HG02981 (cell line): ENCODE data around the gene SMIM41.

ENCODE experiments used
- ATAC-seq: cut with Tn5 transposase; IDR thresholded peaks from one replicate; pipeline ENCODE4 v1.9.1; 2021; ENCODE audit warnings: mild to moderate bottlenecking, moderate library complexity; ENCODE audit not compliant: unreplicated experiment

SMIM41 gene

DNA sequence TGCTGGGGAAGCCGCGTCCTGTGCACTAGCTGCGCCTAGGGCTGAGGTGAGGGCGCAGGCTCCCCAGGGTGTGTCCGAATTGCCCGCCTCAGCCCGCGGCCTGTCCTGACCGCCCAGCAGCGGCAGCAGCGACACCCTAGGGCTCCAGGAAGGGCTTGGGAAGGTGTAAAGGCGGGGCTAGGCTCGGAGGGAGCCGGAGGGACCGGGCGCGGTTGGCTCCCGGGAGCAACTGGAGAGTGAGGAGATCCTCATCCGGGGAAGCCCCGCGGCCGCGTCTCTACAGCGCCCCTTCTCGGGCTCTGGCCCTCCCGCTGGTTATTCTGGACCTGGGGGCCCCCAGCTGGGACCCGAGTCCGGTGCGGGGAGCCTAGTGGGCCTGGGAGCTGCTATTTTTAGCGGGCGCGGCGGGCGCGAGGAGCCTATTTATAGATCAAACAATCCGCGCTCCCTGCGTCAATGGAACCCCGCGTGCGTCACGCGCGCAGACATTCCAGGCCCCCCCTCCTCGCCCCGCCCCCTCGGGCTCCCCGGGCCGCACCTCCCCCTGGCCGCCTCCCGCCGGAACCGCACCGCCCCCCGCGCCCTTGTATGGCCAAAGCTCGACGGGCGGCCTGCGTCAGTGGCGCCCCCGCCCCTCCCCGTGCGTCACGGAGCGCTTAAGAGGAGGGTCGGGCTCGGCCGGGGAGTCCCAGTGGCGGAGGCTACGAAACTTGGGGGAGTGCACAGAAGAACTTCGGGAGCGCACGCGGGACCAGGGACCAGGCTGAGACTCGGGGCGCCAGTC lies 28.6 kb upstream of the SMIM41 start, which contains the start of gene NR4A1:
Gene NR4A1, plus strand, starts transcription at position 685 of the 784 bp plus-strand sequence. CDS start 2,887 bp downstream, outside the sequence.
- ATAC-seq, result peak; percentile 76

- ATAC-seq, result no peak
Observed at GRCh38 chr12:52052468-52053186, 26.9 kb upstream of the SMIM41 start.

- ATAC-seq, result no peak
Observed at GRCh38 chr12:52053536-52054209, 25.8 kb upstream of the SMIM41 start.

DNA sequence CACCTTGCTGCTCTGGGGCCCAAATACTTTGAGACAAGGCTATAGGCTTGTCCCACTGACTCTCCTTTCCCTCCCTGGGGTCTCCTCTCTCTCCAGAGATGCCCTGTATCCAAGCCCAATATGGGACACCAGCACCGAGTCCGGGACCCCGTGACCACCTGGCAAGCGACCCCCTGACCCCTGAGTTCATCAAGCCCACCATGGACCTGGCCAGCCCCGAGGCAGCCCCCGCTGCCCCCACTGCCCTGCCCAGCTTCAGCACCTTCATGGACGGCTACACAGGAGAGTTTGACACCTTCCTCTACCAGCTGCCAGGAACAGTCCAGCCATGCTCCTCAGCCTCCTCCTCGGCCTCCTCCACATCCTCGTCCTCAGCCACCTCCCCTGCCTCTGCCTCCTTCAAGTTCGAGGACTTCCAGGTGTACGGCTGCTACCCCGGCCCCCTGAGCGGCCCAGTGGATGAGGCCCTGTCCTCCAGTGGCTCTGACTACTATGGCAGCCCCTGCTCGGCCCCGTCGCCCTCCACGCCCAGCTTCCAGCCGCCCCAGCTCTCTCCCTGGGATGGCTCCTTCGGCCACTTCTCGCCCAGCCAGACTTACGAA lies 25.2 kb upstream of the SMIM41 start:
- no peak for ATAC-seq

DNA sequence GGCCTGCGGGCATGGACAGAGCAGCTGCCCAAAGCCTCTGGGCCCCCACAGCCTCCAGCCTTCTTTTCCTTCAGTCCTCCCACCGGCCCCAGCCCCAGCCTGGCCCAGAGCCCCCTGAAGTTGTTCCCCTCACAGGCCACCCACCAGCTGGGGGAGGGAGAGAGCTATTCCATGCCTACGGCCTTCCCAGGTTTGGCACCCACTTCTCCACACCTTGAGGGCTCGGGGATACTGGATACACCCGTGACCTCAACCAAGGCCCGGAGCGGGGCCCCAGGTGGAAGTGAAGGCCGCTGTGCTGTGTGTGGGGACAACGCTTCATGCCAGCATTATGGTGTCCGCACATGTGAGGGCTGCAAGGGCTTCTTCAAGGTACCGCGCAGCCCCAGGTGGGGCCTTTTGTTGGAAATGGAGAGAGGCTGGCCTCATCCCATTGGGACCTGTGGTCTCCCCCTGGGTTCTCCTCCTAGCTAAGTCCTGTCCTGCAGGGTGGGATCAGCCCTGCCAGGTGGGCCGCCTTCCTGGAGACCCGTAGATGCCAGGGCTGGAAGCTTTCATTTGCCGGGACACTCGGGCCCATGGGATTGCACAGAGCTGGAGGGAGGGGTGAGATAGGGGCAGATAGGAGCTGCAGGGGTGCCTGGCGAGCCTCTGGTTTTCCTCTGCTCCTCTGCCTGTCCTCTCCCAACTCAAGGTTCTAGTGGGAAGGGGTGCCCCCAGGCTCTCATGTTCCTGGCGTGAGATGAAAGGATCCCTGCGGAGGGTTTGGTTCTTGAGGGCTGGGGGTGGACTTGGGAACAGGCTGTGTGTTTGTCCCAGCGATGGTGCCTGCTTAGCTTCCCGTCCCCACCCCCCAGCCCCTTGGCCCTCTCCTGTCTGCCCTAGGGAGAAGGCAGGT lies 24.4 kb upstream of the SMIM41 start:
- no peak for ATAC-seq

GRCh38 chr12:52055731-52056711 lies 23.5 kb upstream of the SMIM41 start:
- no peak for ATAC-seq

DNA sequence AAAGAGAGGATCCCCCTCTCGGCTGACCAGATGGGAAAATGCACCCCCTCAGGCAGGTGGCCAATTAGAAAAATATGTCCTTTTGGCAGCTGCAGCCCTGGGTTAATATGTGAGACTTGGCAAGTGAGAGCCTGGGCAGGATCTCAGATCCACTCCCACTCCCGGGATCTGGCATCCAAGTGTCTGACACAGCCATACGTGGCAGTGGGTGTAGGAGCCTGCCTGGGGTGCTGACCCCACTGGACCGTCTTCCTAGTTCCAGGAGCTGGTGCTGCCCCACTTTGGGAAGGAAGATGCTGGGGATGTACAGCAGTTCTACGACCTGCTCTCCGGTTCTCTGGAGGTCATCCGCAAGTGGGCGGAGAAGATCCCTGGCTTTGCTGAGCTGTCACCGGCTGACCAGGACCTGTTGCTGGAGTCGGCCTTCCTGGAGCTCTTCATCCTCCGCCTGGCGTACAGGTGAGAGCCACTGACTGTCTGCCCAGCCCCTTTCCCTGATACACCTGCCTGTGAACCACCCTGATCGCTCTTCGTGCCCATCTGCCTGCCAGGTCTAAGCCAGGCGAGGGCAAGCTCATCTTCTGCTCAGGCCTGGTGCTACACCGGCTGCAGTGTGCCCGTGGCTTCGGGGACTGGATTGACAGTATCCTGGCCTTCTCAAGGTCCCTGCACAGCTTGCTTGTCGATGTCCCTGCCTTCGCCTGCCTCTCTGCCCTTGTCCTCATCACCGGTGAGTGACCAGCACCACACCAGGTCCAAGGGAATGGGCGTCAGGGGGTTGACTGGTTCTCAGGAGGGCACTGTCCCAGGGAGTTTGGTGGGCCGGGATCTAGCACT lies 22.5 kb upstream of the SMIM41 start:
- no peak for ATAC-seq

GRCh38 chr12:52057638-52058576 lies 21.6 kb upstream of the SMIM41 start:
- ATAC-seq, result no peak

GRCh38 chr12:52058631-52059361 lies 20.7 kb upstream of the SMIM41 start:
- ATAC-seq, result no peak

DNA sequence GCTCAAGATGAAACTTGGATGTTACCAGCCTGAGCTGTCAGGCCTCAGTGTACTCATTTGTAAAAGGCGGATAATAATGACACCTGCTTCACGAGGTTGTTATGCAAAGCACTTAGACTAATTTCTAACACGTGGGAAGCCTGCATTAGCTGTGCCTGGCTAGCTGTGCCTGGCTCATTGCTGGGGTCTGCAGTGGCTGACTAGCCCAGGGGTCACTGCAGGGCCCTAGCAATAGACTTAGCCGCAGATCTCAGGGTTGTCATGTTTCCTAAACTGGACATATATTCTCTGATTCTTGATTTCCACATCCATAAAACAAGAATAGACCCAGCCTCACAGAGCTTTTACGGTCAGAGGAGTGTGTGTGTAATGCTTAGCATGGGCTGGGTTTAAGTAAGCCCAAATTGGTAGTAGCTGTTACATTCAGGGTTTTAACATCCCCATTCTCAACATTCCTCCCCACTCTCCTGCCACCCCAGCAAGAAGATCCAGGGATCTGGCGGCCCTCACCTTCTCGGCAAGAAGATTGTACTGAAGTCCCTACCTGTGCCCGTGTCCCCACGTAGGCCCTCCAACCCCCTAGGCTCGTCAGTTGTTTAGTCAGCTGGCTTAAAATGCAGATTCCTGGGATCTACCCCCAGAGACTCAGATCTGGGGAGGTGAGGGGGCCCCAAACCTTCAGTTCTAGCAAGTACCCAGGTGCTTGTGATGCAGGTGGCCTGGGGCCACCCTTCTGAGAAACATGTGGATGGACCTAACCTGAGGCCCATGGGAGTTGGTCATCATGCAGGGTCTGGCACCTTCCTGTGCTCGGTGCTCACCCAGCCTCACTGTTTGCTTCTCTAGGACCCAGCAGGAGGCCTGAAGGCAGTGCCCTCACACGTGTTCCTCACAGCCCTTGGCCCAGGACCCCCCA lies 19.7 kb upstream of the SMIM41 start:
- no peak for ATAC-seq

GRCh38 chr12:52060498-52061177 lies 18.9 kb upstream of the SMIM41 start:
- ATAC-seq, result no peak

DNA sequence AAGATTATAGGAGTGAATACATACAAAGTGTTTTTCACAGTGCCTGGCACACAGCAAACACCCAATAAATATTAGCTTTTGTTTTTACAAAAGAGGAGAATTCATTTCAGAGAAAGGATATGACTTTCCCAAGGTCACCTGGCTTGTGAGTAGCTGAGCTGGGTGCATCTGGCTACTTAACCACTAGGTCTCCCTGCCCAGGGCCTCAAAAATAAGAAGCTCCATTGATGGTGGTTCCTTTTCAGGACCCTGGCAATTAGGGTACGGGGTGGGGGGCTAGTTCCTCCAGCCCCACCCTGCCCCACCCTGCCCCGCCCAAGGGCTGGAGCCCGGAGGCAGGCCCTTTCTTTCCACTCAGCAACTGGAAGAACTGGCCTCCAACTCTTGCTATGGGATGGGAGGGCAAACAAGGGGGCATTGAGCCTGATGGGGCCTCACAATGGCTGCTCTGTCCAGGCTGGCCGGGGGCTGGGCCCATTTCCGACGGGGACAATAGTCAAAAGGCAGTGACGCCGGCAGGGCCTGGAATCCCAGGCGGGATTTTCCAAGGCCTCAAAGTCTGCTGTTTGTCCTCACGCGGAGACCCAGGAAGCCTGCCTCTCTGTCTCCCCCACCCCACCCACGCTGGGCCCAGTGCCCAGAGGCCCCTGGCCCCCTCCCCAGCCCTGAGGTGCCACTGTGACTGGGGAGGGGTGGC lies 17.9 kb upstream of the SMIM41 start:
- no peak for ATAC-seq

DNA sequence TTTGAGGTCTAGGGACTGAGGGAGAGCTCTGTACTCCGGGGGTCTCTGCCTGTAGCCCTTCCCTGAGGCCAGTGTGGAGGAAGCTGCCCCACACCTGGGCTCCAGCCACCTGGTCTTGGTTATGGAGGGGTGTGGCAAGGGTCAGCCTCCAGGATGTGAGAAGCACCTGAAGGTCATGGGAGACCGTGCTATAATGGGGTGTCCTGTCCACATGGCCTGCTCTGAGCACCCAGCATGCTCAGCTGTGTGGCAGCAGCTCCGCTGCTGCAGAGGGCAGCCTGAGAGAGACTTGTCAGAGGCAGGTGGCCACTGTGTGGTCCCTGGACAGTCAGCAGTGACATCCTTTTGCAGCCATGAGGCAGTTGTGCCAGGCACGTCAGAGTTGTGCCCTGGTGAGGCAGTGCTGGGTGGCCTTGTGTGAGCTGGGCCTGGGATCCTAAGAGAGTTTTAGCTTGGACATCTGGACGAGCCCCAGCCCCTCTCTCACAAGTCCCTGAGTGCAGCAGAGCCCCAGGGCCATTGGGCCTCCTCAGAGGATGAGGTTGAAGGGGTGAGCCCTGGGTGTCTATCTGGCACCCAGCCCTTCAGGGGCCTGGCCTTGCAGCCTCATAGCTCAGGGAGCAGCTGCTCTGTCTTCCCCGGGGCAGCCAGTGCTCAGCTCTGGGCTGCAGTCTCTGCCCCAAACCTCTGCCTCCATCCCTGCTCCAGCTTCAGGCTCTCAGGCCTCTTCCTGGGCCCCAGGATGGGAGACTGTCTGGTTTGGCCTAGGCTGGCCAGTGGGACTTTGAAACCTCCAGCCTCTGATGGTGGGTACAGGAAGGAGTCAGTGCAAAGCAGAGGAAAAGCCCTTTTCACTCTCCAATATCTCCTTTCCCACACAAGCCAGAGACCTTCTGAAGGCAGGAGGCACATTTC lies 17.1 kb upstream of the SMIM41 start:
- ATAC-seq, result no peak
